ENCODE data around the gene C4orf50.

GRCh38 chr4:5919571-5919970 lies 98.7 kb downstream of the C4orf50 start:
- TF ChIP-seq CTCF (IDR thresholded peaks at IDR 0.05) = no peak
- TF ChIP-seq POLR2A (IDR thresholded peaks at IDR 0.05) = no peak

Measured in tibial nerve (tissue), 3 donors.